HG03521 (cell line): ENCODE measurements around the gene EIF1B.
A peak's percentile ranks its signal among the peaks of the same experiment; 100 is the strongest.
"Not testable (repeated sequence)": the region's sequence is repeated elsewhere in the genome, so short reads cannot be mapped to it uniquely, and the experiment has no call there.

ENCODE experiments used
- ATAC-seq: cut with Tn5 transposase; IDR thresholded peaks from one replicate; pipeline ENCODE4 v1.9.1; 2021; ENCODE audit warnings: mild to moderate bottlenecking, moderate library complexity; ENCODE audit not compliant: unreplicated experiment

Gene EIF1B

DNA sequence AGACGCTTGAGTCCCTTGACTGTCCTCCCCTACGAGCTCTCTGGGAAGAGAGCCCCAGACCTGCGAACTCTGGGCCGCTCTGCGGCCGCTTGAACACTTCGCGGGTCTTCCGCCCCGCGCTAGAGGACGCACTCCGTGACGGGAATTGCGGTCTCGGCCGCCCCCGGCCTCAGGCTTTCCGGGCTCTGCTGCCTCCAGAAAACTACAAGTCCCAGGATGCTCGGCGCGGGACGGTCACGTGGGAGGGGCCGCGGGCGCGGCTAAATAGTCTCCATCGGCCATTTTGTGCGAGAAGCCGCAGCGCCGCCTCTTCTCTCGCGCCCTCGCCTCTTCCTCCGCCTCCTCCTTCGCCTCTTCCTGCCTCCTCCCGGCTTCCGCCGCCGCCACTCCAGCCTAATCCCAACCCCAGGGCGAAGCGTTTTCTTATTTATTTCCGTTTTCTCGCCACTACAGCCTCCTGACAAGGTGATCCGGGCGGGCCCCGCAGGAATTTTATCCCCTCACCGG lies at the start of gene EIF1B:
Gene EIF1B (plus strand): TSS at position 290 of the 507 bp plus-strand sequence. CDS start 235 bp downstream, outside the sequence.
- ATAC-seq: peak; percentile 96

DNA sequence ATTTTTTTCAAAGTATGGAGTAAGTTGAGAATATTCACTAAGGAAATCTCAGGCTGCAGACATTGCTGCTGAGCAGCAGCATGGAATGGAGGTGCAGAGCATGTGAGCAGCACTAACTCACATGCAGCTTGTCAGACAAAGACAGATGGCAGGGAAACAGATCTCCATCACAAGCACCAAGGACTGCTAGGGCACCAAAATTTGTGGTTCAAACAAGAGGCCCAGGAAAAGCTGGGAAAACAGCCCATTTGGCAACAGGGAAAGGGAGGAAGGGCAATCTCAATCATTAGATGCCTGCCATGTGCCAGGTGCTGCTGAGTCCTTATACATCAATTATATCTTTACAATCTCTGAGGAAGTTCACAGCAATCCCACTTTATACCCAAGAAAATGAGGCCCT lies 47.2 kb upstream of the EIF1B start:
- no peak for ATAC-seq

DNA sequence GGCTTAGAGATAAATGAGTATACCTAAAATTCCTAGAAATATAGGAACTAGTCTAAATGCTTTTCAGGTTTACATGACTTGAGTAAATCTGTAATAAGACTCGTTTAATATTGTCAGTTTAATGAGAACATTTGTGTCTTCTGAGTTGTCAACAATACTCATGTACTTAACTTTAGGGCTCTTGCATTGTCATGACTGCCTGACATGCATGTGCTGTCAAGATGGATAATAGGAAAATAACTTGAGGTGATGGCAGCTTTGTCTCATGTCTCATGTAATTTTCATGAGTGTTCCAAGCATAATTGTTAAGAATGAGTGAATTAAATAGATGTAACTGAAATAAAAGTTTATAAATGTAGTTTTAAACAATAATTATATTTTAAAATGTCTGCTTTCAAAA lies 45.1 kb upstream of the EIF1B start:
- ATAC-seq: no peak

DNA sequence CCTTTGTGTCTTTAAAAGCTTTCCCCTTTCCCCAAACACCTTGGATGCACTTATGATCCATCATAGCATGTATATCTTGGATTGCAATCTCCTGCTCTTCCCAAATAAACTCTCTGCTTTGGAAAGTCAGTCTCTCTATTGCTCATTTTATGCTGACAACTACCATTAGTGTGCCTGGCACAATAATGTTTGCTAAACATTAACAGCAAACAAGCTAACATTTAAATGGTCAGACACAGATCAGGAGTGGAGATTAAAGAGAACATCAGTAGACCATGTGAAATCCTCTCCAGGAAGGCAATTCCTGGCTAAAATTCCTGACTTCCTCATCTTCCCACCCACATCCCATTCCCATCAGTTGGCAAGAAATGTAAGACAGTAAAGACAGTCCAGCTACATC lies 44.3 kb upstream of the EIF1B start:
- ATAC-seq: no peak

- ATAC-seq: no peak
Observed at GRCh38 chr3:40267937-40268724, 41.4 kb upstream of the EIF1B start.

- ATAC-seq: no peak
Observed at GRCh38 chr3:40268802-40269524, 40.5 kb upstream of the EIF1B start.

DNA sequence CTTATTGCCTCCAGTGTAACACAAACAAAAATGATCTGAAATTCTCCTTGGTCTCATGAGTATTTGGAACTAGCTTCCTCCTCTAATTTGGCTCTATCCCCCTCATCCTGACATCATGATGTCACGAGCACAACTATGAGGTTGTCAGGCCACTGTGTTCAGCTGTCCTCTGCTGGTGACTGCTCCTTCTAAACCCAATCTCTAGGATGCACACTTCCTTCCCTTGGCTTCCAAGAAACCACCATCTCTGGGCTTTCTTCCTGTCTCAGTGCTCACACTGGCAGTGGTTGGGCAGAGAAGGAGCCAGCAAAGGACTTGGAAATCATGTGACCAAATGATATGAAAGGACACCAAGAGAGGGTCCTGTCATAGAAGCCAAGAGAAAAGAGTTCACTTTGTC lies 30.7 kb upstream of the EIF1B start:
- no peak for ATAC-seq

- ATAC-seq: no peak
Observed at GRCh38 chr3:40281995-40282394, 27.5 kb upstream of the EIF1B start.

GRCh38 chr3:40283057-40283456 lies 26.4 kb upstream of the EIF1B start:
- not testable (repeated sequence) for ATAC-seq

- ATAC-seq: no peak
Observed at GRCh38 chr3:40287248-40287647, 22.3 kb upstream of the EIF1B start.

- ATAC-seq: no peak
Observed at GRCh38 chr3:40290396-40290795, 19.1 kb upstream of the EIF1B start.

- ATAC-seq: no peak
Observed at GRCh38 chr3:40291471-40291870, 18.0 kb upstream of the EIF1B start.

GRCh38 chr3:40292637-40293349 lies 16.7 kb upstream of the EIF1B start:
- ATAC-seq: no peak

GRCh38 chr3:40294434-40294833 lies 15.1 kb upstream of the EIF1B start:
- no peak for ATAC-seq

DNA sequence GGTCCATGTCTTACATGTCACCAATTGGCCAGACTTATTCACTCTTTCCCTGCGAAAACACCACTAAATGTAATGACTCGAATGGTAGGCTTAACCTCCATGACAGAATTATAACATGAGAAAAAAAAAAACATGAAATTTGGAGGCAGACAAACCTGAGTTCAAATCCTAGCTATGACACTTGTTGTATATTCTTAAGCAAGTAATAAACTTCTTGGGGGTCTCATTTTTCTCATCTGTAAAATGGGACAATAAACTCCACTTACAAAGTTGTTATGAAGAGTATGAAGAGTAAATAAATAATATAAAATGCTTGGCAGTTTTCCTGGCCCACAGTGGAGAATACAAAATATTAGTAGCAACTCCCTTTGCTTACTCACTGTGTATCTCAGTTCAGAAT lies 11.4 kb upstream of the EIF1B start:
- no peak for ATAC-seq

- no peak for ATAC-seq
Observed at GRCh38 chr3:40299130-40299720, 10.3 kb upstream of the EIF1B start.

- ATAC-seq: no peak
Observed at GRCh38 chr3:40299721-40300335, 9.7 kb upstream of the EIF1B start.

- ATAC-seq: no peak
Observed at GRCh38 chr3:40302784-40303183, 6.7 kb upstream of the EIF1B start.

DNA sequence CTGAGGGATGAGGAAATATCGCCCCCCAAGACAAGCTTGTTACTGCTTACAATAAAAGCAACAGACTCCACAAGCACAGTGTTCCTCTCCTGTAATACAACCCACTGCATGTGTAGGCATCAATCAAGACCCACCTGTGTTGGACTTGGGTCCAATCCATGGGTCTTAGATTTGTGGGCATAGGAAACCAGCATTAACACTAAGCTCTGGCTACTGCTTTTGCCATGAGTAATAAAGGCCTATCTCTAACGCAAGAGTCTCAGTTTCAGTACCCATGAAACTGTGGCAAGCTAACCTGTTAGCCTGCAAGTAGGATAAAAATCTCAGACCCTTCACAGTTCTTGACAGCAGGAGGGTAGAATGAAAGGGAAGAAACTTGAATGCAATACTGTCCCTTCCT lies 5.2 kb upstream of the EIF1B start:
- ATAC-seq: no peak

GRCh38 chr3:40306336-40306735 lies 3.2 kb upstream of the EIF1B start:
- ATAC-seq: no peak

- ATAC-seq: no peak
Observed at GRCh38 chr3:40307176-40307575, 2.3 kb upstream of the EIF1B start.
